C4-2B (cell line): ENCODE results near the gene SH2D4B.

Experiments
- CTCF ChIP-seq: fragments of 450-650 bp; conservative IDR thresholded peaks from 2 replicates; pipeline ENCODE4 v1.5.1; 2017; ENCODE audit warnings: mild to moderate bottlenecking
- ZFX ChIP-seq: fragments of 450-650 bp; IDR thresholded peaks from 2 replicates; pipeline ENCODE4 v1.6.1; 2017

- TF ChIP-seq CTCF, result no peak
- TF ChIP-seq ZFX, result no peak
Observed at GRCh38 chr10:80493522-80494051, 44.1 kb upstream of the SH2D4B start.
